ENCODE data around the gene EHBP1L1. TPM values are rescaled to one million over a fixed set of nuclear protein-coding genes. Genes with fewer than 3 reads are reported as not detected.

The EHBP1L1 gene
- total and polyA plus RNA-seq, 2 of the 13 experiments (the other 11 are each of a cell fraction or from before 2014, with no cell fraction given), result 8.3 to 10.6 TPM

- Histone ChIP-seq H4K20me1 (ENCODE audit: insufficient read depth, low read length) (peaks cover 21% of the 10 kb centered on the region; the same call in 1 of the 2 replicates), H3K4me1 (ENCODE audit: insufficient read depth, low read length) (peaks cover 37% of the 10 kb centered on the region)
Observed at GRCh38 chr11:65611028-65611757, 35.3 kb downstream of the EHBP1L1 start.

More at GRCh38 chr11:65611028-65611757, 35.3 kb downstream of the EHBP1L1 start:
- 80% methylated on average over 7 of the region's 10 CpGs for WGBS (ENCODE audit: low lambda C conversion rate)
- Histone ChIP-seq H3K36me3 (replicated peaks in 1 of 2; ENCODE audit: control insufficient read depth in 1 of 2, insufficient read depth in 2 of 2, low read length in 2 of 2) (peaks cover 20 to 46% of the 10 kb centered on the region in 2 experiments; a peak in 4 of 5 replicates), H3K79me2 (ENCODE audit: insufficient read depth, low read length) (peaks cover 52% of the 10 kb centered on the region), H3K9ac (ENCODE audit: insufficient read depth, low read depth, low read length) (peak overlapping the region; percentile 95), H3K27ac (ENCODE audit: extremely low read length, insufficient read depth, low read length) (peak overlapping the region; percentile 31), H3K9me3 (ENCODE audit: low read length) (no peaks in the 10 kb centered on the region), H2AFZ (ENCODE audit: low read length) (no peak overlapping the region), H3K4me3 (replicated peaks in 1 of 3; ENCODE audit: insufficient read depth in 1 of 3, low read depth in 2 of 3, low read length in 3 of 3) (peak overlapping the region; percentile 84 to 97 (median 94); a peak in 5 of 6 replicates), H3K4me2 (ENCODE audit: low read depth, low read length) (peak overlapping the region; percentile 96), H3K27me3 (ENCODE audit: control insufficient read depth in 1 of 2, insufficient read depth in 2 of 2, low read length in 2 of 2) (no peaks in the 10 kb centered on the region; a peak in 1 of 5 replicates)
- ChIA-PET POLR2A (interaction anchor here (0.8 to 4.3 kb wide), 5 partner anchors 9 to 59 kb away, joined by 3 to 47 read pairs (median 4); partner anchors contain the start of gene ZNRD2), CTCF (ENCODE audit: low intra/inter-chr PET ratio, low total read pairs) (no interaction called here)
- in situ Hi-C loops (cut with HindIII; ENCODE audit: extremely low pct_ligation_motif_present, low pct_unique_long_range_greater_than_20kb), result loop anchor here (5.0 kb wide), 1 partner anchor 34 kb away; the partner anchor contains the start of gene EHBP1L1
- intact Hi-C loops (cut with micrococcal nuclease; ENCODE audit: unreplicated experiment), result no loop called here
- TF ChIP-seq AGO2 (optimal IDR thresholded peaks at IDR 0.05; ENCODE audit: low read depth, low read length) (peak; percentile 59), PATZ1 (CRISPR knock-in tag; IDR thresholded peaks at IDR 0.05) (peak; percentile 34; the same call in 1 of the 2 replicates), HNRNPLL (IDR thresholded peaks at IDR 0.05; ENCODE audit: low read depth, low read length, poor library complexity, severe bottlenecking) (no peak), ATAD3A (CRISPR knock-in tag; IDR thresholded peaks at IDR 0.05) (no peak), HIVEP1 (CRISPR knock-in tag; IDR thresholded peaks at IDR 0.05) (peak; percentile 46; the same call in 1 of the 2 replicates), XRCC5 (optimal IDR thresholded peaks at IDR 0.05; ENCODE audit: low read length) (peak; percentile 18), SOX6 (IDR thresholded peaks at IDR 0.05) (no peak), SOX6 (CRISPR knock-in tag; IDR thresholded peaks at IDR 0.05) (0 out of 2 replicates have a peak, but pooled peaks have one; percentile 14), ZNF143 (CRISPR knock-in tag; IDR thresholded peaks at IDR 0.05) (no peak), ZNF263 (CRISPR knock-in tag; IDR thresholded peaks at IDR 0.05) (peak; percentile 89), PHF8 (CRISPR knock-in tag; IDR thresholded peaks at IDR 0.05) (no peak)
- TF ChIP-seq, protein P1, sequence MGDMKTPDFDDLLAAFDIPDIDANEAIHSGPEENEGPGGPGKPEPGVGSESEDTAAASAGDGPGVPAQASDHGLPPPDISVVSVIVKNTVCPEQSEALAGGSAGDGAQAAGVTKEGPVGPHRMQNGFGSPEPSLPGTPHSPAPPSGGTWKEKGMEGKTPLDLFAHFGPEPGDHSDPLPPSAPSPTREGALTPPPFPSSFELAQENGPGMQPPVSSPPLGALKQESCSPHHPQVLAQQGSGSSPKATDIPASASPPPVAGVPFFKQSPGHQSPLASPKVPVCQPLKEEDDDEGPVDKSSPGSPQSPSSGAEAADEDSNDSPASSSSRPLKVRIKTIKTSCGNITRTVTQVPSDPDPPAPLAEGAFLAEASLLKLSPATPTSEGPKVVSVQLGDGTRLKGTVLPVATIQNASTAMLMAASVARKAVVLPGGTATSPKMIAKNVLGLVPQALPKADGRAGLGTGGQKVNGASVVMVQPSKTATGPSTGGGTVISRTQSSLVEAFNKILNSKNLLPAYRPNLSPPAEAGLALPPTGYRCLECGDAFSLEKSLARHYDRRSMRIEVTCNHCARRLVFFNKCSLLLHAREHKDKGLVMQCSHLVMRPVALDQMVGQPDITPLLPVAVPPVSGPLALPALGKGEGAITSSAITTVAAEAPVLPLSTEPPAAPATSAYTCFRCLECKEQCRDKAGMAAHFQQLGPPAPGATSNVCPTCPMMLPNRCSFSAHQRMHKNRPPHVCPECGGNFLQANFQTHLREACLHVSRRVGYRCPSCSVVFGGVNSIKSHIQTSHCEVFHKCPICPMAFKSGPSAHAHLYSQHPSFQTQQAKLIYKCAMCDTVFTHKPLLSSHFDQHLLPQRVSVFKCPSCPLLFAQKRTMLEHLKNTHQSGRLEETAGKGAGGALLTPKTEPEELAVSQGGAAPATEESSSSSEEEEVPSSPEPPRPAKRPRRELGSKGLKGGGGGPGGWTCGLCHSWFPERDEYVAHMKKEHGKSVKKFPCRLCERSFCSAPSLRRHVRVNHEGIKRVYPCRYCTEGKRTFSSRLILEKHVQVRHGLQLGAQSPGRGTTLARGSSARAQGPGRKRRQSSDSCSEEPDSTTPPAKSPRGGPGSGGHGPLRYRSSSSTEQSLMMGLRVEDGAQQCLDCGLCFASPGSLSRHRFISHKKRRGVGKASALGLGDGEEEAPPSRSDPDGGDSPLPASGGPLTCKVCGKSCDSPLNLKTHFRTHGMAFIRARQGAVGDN (CRISPR knock-in tag; IDR thresholded peaks at IDR 0.05), result 0 out of 2 replicates have a peak, but pooled peaks have one; percentile 10
- no TSS peak for BruUV-seq (replicated peaks)
- DNase-seq (ENCODE audit: low spot score) (no peak), FAIRE-seq (no peak), ATAC-seq (no peak)

Data from HepG2 (cell line).